Measurements from ENCODE around the gene TBC1D10B. TPM values are rescaled to one million over a fixed set of nuclear protein-coding genes. Genes with fewer than 3 reads are reported as not detected.

Gene TBC1D10B
- total and polyA plus RNA-seq, 3 experiments from 2014 or later, result 17.3 to 61.4 (median 59.0) TPM

GRCh38 chr16:30380803-30381208, 10.5 kb upstream of the TBC1D10B start:
- Histone ChIP-seq H3K9me3 (ENCODE audit: low read length) (no peaks in the 10 kb centered on the region), H3K36me3 (ENCODE audit: insufficient read depth, low read length) (no peaks in the 10 kb centered on the region), H3K27ac (ENCODE audit: low read depth, low read length) (peak overlapping the region; percentile 60), H3K4me3 (ENCODE audit: low read length) (peak overlapping the region; percentile 57), H3K27me3 (ENCODE audit: insufficient read depth, low read length, poor library complexity, severe bottlenecking) (no peaks in the 10 kb centered on the region), H3K4me1 (ENCODE audit: insufficient read depth, low read length) (peaks cover 68% of the 10 kb centered on the region)
- POLR2A ChIA-PET, result interaction anchor here (1.5 to 4.3 kb wide), 2 partner anchors 10 to 37 kb away, joined by 4 to 35 read pairs; partner anchors contain the start of gene TBC1D10B
- DNase-seq, result no peak
- H3K9me3 Mint-ChIP-seq, result no peaks in the 10 kb centered on the region
- peaks cover 59 to 64% (median 61%) of the 10 kb centered on the region in 3 donors for H3K4me1 Mint-ChIP-seq
- H3K36me3 Mint-ChIP-seq, result peaks cover 3 to 32% (median 3%) of the 10 kb centered on the region in 3 donors
- H3K27ac Mint-ChIP-seq, result peak overlapping the region; percentile 92 to 100 (median 100)
- H3K27me3 Mint-ChIP-seq, result peaks cover 0 to 2% of the 10 kb centered on the region in 2 donors
- CTCF ChIA-PET, result interaction anchor here (1.4 to 3.6 kb wide), 2 partner anchors 10 to 29 kb away, joined by 6 to 24 read pairs; partner anchors contain the start of gene TBC1D10B
- H3K4me3 Mint-ChIP-seq, result peak overlapping the region; percentile 81 to 93 (median 91)

GRCh38 chr16:30380072-30380802, 9.9 kb upstream of the TBC1D10B start:
- H3K36me3 ChIP-seq (ENCODE audit: insufficient read depth, low read length), result no peaks in the 10 kb centered on the region
- H3K27me3 ChIP-seq (ENCODE audit: insufficient read depth, low read length, poor library complexity, severe bottlenecking), result no peaks in the 10 kb centered on the region
- H3K9me3 ChIP-seq (ENCODE audit: low read length), result no peaks in the 10 kb centered on the region
- H3K27ac ChIP-seq (ENCODE audit: low read depth, low read length), result no peak overlapping the region
- Mint-ChIP-seq H3K27ac (peak overlapping the region; percentile 92 to 100 (median 100)), H3K36me3 (peaks cover 3 to 32% (median 3%) of the 10 kb centered on the region in 3 donors), H3K9me3 (no peaks in the 10 kb centered on the region), H3K4me3 (peak overlapping the region; percentile 91 to 100 (median 93)), H3K4me1 (peaks cover 59 to 67% (median 60%) of the 10 kb centered on the region in 3 donors), H3K27me3 (peaks cover 0 to 2% of the 10 kb centered on the region in 2 donors)
- DNase-seq, result no peak
- H3K4me3 ChIP-seq (ENCODE audit: low read length), result peak overlapping the region; percentile 20
- peaks cover 71% of the 10 kb centered on the region for H3K4me1 ChIP-seq (ENCODE audit: insufficient read depth, low read length)
- POLR2A ChIA-PET, result interaction anchor here (1.5 to 4.3 kb wide), 3 partner anchors 9 to 270 kb away, joined by 4 to 35 read pairs (median 8); partner anchors contain the start of genes PRR14 and TBC1D10B
- CTCF ChIA-PET, result interaction anchor here (1.2 to 3.6 kb wide), 3 partner anchors 9 to 37 kb away, joined by 3 to 24 read pairs (median 6); partner anchors contain the start of gene TBC1D10B

- Mint-ChIP-seq H3K9me3 (no peaks in the 10 kb centered on the region), H3K36me3 (peaks cover 3 to 32% (median 3%) of the 10 kb centered on the region in 3 donors), H3K4me1 (peaks cover 58 to 67% (median 59%) of the 10 kb centered on the region in 3 donors), H3K27me3 (peaks cover 0 to 2% of the 10 kb centered on the region in 2 donors), H3K27ac (peak overlapping the region; percentile 99 to 100 (median 100)), H3K4me3 (peak overlapping the region; percentile 92 to 100 (median 96))
- ChIA-PET CTCF (interaction anchor here (1.2 kb wide), 1 partner anchor 38 kb away, joined by 3 read pairs; no protein-coding TSS in a partner anchor), POLR2A (interaction anchor here (0.6 to 4.3 kb wide), 7 partner anchors 8 to 1494 kb away, joined by 3 to 35 read pairs (median 6); partner anchors contain the start of genes PRR14, TBC1D10B and ZNF771)
- no peaks in the 10 kb centered on the region for H3K27me3 ChIP-seq (ENCODE audit: insufficient read depth, low read length, poor library complexity, severe bottlenecking)
- H3K27ac ChIP-seq (ENCODE audit: low read depth, low read length), result peak overlapping the region; percentile 99
- no peak for DNase-seq
- H3K9me3 ChIP-seq (ENCODE audit: low read length), result no peaks in the 10 kb centered on the region
- peak overlapping the region; percentile 99 for H3K4me3 ChIP-seq (ENCODE audit: low read length)
- no peaks in the 10 kb centered on the region for H3K36me3 ChIP-seq (ENCODE audit: insufficient read depth, low read length)
- peaks cover 71% of the 10 kb centered on the region for H3K4me1 ChIP-seq (ENCODE audit: insufficient read depth, low read length)
These were observed 9.0 kb upstream of the TBC1D10B start for GRCh38 chr16:30379158-30379783.

GRCh38 chr16:30378236-30379157, 8.2 kb upstream of the TBC1D10B start:
- Histone ChIP-seq H3K36me3 (ENCODE audit: insufficient read depth, low read length) (no peaks in the 10 kb centered on the region), H3K27me3 (ENCODE audit: insufficient read depth, low read length, poor library complexity, severe bottlenecking) (no peaks in the 10 kb centered on the region), H3K27ac (ENCODE audit: low read depth, low read length) (peak overlapping the region; percentile 99), H3K4me1 (ENCODE audit: insufficient read depth, low read length) (peaks cover 64% of the 10 kb centered on the region), H3K9me3 (ENCODE audit: low read length) (no peaks in the 10 kb centered on the region), H3K4me3 (ENCODE audit: low read length) (peak overlapping the region; percentile 99)
- ChIA-PET POLR2A (interaction anchor here (0.6 to 2.4 kb wide), 13 partner anchors 9 to 1495 kb away, joined by 3 to 12 read pairs (median 5); partner anchors contain the start of genes ALDOA, PRR14, ZNF48 and ZNF771), CTCF (interaction anchor here (0.7 to 1.5 kb wide), 4 partner anchors 9 to 40 kb away, joined by 3 read pairs; partner anchors contain the start of gene ZNF48)
- peak overlapping the region; percentile 92 to 100 (median 96) for H3K4me3 Mint-ChIP-seq
- H3K27ac Mint-ChIP-seq, result peak overlapping the region; percentile 99 to 100 (median 100)
- DNase-seq, result peak; percentile 99 to 100 (median 99)
- H3K9me3 Mint-ChIP-seq, result no peaks in the 10 kb centered on the region
- peaks cover 55 to 63% (median 55%) of the 10 kb centered on the region in 3 donors for H3K4me1 Mint-ChIP-seq
- peaks cover 0 to 2% of the 10 kb centered on the region in 2 donors for H3K27me3 Mint-ChIP-seq
- peaks cover 3 to 32% (median 3%) of the 10 kb centered on the region in 3 donors for H3K36me3 Mint-ChIP-seq

- Mint-ChIP-seq H3K27ac (peak overlapping the region; percentile 99 to 100 (median 100)), H3K36me3 (peaks cover 3 to 32% (median 3%) of the 10 kb centered on the region in 3 donors), H3K27me3 (peaks cover 0 to 2% of the 10 kb centered on the region in 2 donors), H3K4me3 (peak overlapping the region; percentile 92 to 100 (median 96)), H3K9me3 (no peaks in the 10 kb centered on the region), H3K4me1 (peaks cover 49 to 58% (median 50%) of the 10 kb centered on the region in 3 donors)
- peak overlapping the region; percentile 99 for H3K4me3 ChIP-seq (ENCODE audit: low read length)
- POLR2A ChIA-PET, result interaction anchor here (0.6 to 2.4 kb wide), 11 partner anchors 8 to 675 kb away, joined by 3 to 12 read pairs (median 5); partner anchors contain the start of genes ALDOA, PRR14, ZNF48 and ZNF771
- peak; percentile 81 to 95 (median 88) for DNase-seq
- H3K36me3 ChIP-seq (ENCODE audit: insufficient read depth, low read length), result no peaks in the 10 kb centered on the region
- H3K9me3 ChIP-seq (ENCODE audit: low read length), result no peaks in the 10 kb centered on the region
- no peaks in the 10 kb centered on the region for H3K27me3 ChIP-seq (ENCODE audit: insufficient read depth, low read length, poor library complexity, severe bottlenecking)
- CTCF ChIA-PET, result interaction anchor here (0.7 to 1.5 kb wide), 5 partner anchors 9 to 40 kb away, joined by 3 read pairs; partner anchors contain the start of gene ZNF48
- peak overlapping the region; percentile 99 for H3K27ac ChIP-seq (ENCODE audit: low read depth, low read length)
- H3K4me1 ChIP-seq (ENCODE audit: insufficient read depth, low read length), result peaks cover 57% of the 10 kb centered on the region
These were observed 7.5 kb upstream of the TBC1D10B start for GRCh38 chr16:30377812-30378235.

- ChIA-PET CTCF (interaction anchor here (1.0 to 1.5 kb wide), 4 partner anchors 8 to 41 kb away, joined by 3 read pairs; no protein-coding TSS in a partner anchor), POLR2A (interaction anchor here (0.7 to 2.3 kb wide), 9 partner anchors 18 to 675 kb away, joined by 3 to 12 read pairs (median 5); partner anchors contain the start of genes ALDOA, ZNF48 and ZNF771)
- no peaks in the 10 kb centered on the region for H3K27me3 ChIP-seq (ENCODE audit: insufficient read depth, low read length, poor library complexity, severe bottlenecking)
- Mint-ChIP-seq H3K27me3 (peaks cover 0 to 2% of the 10 kb centered on the region in 2 donors), H3K36me3 (peaks cover 3 to 32% (median 3%) of the 10 kb centered on the region in 3 donors), H3K27ac (peak overlapping the region; percentile 99 to 100 (median 100)), H3K9me3 (no peaks in the 10 kb centered on the region), H3K4me1 (peaks cover 43 to 56% (median 46%) of the 10 kb centered on the region in 3 donors), H3K4me3 (peak overlapping the region; percentile 92 to 100 (median 96))
- peak in 1 of 5 donors; percentile 42 for DNase-seq
- peak overlapping the region; percentile 99 for H3K27ac ChIP-seq (ENCODE audit: low read depth, low read length)
- H3K36me3 ChIP-seq (ENCODE audit: insufficient read depth, low read length), result no peaks in the 10 kb centered on the region
- no peaks in the 10 kb centered on the region for H3K9me3 ChIP-seq (ENCODE audit: low read length)
- H3K4me3 ChIP-seq (ENCODE audit: low read length), result peak overlapping the region; percentile 99
- peaks cover 53% of the 10 kb centered on the region for H3K4me1 ChIP-seq (ENCODE audit: insufficient read depth, low read length)
These were observed 6.9 kb upstream of the TBC1D10B start for GRCh38 chr16:30377050-30377811.
